Endodermal cell (in vitro differentiated cells): ENCODE results near the gene POMT2. TPM values are rescaled to one million over a fixed set of nuclear protein-coding genes. Genes with fewer than 3 reads are reported as not detected.

ENCODE experiments used
- DNase-seq: peaks from one replicate; pipeline ENCODE4 v3.0.0-alpha.2; 2017
- H3K27ac ChIP-seq: 2 replicates; pipeline ENCODE4 v1.5.1; 2013; ENCODE audit warnings: mild to moderate bottlenecking, low read depth, low read length, moderate library complexity
- H3K27me3 ChIP-seq: 2 replicates; pipeline ENCODE4 v1.6.1; 2013; ENCODE audit warnings: mild to moderate bottlenecking, low read length, moderate library complexity; ENCODE audit not compliant: insufficient read depth, control insufficient read depth, poor library complexity, severe bottlenecking
- H3K36me3 ChIP-seq: 2 replicates; pipeline ENCODE4 v1.7.0; 2013; ENCODE audit warnings: mild to moderate bottlenecking, low read length, moderate library complexity; ENCODE audit not compliant: control insufficient read depth, insufficient read depth
- H3K4me1 ChIP-seq: one replicate; pipeline ENCODE4 v1.7.0; 2013; ENCODE audit warnings: low read length; ENCODE audit not compliant: control insufficient read depth, insufficient read depth
- H3K4me3 ChIP-seq: 2 replicates; pipeline ENCODE4 v1.5.1; 2013; ENCODE audit warnings: mild to moderate bottlenecking, low read length, moderate library complexity
- H3K9ac ChIP-seq: 2 replicates; pipeline ENCODE4 v1.6.1; 2013; ENCODE audit warnings: mild to moderate bottlenecking, low read length, moderate library complexity; ENCODE audit not compliant: poor library complexity, severe bottlenecking; ENCODE audit errors: extremely low read depth
- H3K9me3 ChIP-seq: 2 replicates; pipeline ENCODE4 v1.6.1; 2013; ENCODE audit warnings: mild to moderate bottlenecking, low read length, moderate library complexity; ENCODE audit not compliant: control insufficient read depth
- H3K27ac Mint-ChIP-seq: 2 replicates; pipeline ENCODE4 v1.8.0; 2020; ENCODE audit warnings: mixed read lengths
- H3K27me3 Mint-ChIP-seq: 2 replicates; pipeline ENCODE4 v1.8.0; 2021; ENCODE audit warnings: mild to moderate bottlenecking, mixed read lengths; ENCODE audit not compliant: insufficient read depth
- H3K36me3 Mint-ChIP-seq: 2 replicates; pipeline ENCODE4 v1.8.0; 2020; ENCODE audit warnings: low read depth, mixed read lengths
- H3K4me1 Mint-ChIP-seq: 2 replicates; pipeline ENCODE4 v1.8.0; 2020; ENCODE audit warnings: mixed read lengths
- H3K4me3 Mint-ChIP-seq: 2 replicates; pipeline ENCODE4 v1.8.0; 2020; ENCODE audit warnings: mild to moderate bottlenecking, moderate library complexity, mixed read lengths
- H3K9me3 Mint-ChIP-seq: 2 replicates; pipeline ENCODE4 v1.8.0; 2020; ENCODE audit warnings: mild to moderate bottlenecking, mixed read lengths
- CTCF ChIP-seq: fragments of 200-600 bp; sonication (generic); conservative IDR thresholded peaks from 2 replicates; pipeline ENCODE4 v1.5.0; 2021; ENCODE audit warnings: antibody characterized with exemption, mild to moderate bottlenecking
- WGBS, 2 experiments: methylation state at CpG; one replicate each; pipeline versions ENCODE4 v1.1.5 to v1.1.7; 2013; ENCODE audit warnings: missing lambda C conversion rate in 2 of 2, mixed read lengths in 1 of 2; ENCODE audit not compliant: insufficient coverage in 1 of 2, insufficient read length in 1 of 2; 5-methylcytosine and 5-hydroxymethylcytosine counted together
- total RNA-seq, 2 donors: library from RNA; stranded (reverse); fragmentation: NEBNext Ultra II Directional in 1 of 2; extraction: Animal tissue kit (Norgen Biotek cat#: 25700) in 1 of 2; gene quantifications; 2 replicates in 1 of 2; 3 replicates in 1 of 2; pipeline ENCODE4 v1.2.1, GENCODE V29; 2021

Gene POMT2
- total RNA-seq, 2 donors from 2014 or later = 58.5 to 70.6 TPM

DNA sequence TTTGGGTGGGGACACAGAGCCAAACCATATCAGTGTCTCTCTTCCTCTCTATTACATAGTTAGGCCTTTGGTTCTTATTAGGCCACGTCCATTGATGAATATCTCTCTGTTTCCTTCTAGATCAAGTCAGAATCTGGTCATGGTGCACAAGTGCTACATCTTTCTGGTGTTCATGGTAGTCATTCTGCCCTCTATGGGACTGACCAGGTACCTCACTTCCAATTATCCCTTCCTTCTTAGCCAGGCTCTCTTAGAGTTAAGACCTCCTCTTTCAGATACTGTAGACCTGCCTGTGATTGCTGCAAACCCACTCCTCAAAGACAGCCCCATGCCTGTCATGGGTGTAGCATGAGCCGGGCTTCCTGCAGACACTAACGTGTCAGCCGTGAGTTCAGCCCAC is 74.9 kb downstream of the POMT2 start:
- 90% methylated on average over 3 to 4 of the region's 4 CpGs for WGBS, 2 experiments
- DNase-seq = no peak
- Mint-ChIP-seq H3K36me3 (no peaks in the 10 kb centered on the region), H3K27ac (no peak overlapping the region), H3K9me3 (no peaks in the 10 kb centered on the region), H3K4me3 (no peak overlapping the region), H3K27me3 (no peaks in the 10 kb centered on the region), H3K4me1 (no peaks in the 10 kb centered on the region)
- Histone ChIP-seq H3K4me3 (no peak overlapping the region), H3K9ac (no peak overlapping the region), H3K27me3 (no peaks in the 10 kb centered on the region), H3K36me3 (no peaks in the 10 kb centered on the region), H3K9me3 (no peaks in the 10 kb centered on the region), H3K4me1 (no peaks in the 10 kb centered on the region), H3K27ac (no peak overlapping the region)
- TF ChIP-seq CTCF = peak; percentile 66

GRCh38 chr14:77243853-77244252 is 76.8 kb downstream of the POMT2 start:
- no peaks in the 10 kb centered on the region for H3K9me3 Mint-ChIP-seq
- H3K27me3 Mint-ChIP-seq = peaks cover 3% of the 10 kb centered on the region
- Histone ChIP-seq H3K36me3 (no peaks in the 10 kb centered on the region), H3K4me1 (no peaks in the 10 kb centered on the region), H3K9me3 (no peaks in the 10 kb centered on the region), H3K27ac (no peak overlapping the region), H3K9ac (no peak overlapping the region), H3K27me3 (no peaks in the 10 kb centered on the region), H3K4me3 (no peak overlapping the region)
- no peaks in the 10 kb centered on the region for H3K4me1 Mint-ChIP-seq
- H3K4me3 Mint-ChIP-seq = no peak overlapping the region
- no peak for DNase-seq
- H3K27ac Mint-ChIP-seq = no peak overlapping the region
- H3K36me3 Mint-ChIP-seq = no peaks in the 10 kb centered on the region
- no peak for TF ChIP-seq CTCF
- WGBS, 2 experiments = 90 to 93% methylated on average over 2 to 4 of the region's 4 CpGs

GRCh38 chr14:77242752-77243151 is 77.9 kb downstream of the POMT2 start:
- H3K27ac Mint-ChIP-seq = no peak overlapping the region
- Histone ChIP-seq H3K36me3 (no peaks in the 10 kb centered on the region), H3K9ac (no peak overlapping the region), H3K4me3 (no peak overlapping the region), H3K27me3 (no peaks in the 10 kb centered on the region), H3K9me3 (no peaks in the 10 kb centered on the region), H3K4me1 (no peaks in the 10 kb centered on the region), H3K27ac (no peak overlapping the region)
- no peaks in the 10 kb centered on the region for H3K4me1 Mint-ChIP-seq
- H3K9me3 Mint-ChIP-seq = no peaks in the 10 kb centered on the region
- 84 to 90% methylated on average over 2 to 12 of the region's 12 CpGs for WGBS, 2 experiments
- TF ChIP-seq CTCF = no peak
- peaks cover 3% of the 10 kb centered on the region for H3K27me3 Mint-ChIP-seq
- H3K36me3 Mint-ChIP-seq = no peaks in the 10 kb centered on the region
- DNase-seq = no peak
- H3K4me3 Mint-ChIP-seq = no peak overlapping the region
